ENCODE data around the gene AKAP12.

AKAP12 gene

DNA sequence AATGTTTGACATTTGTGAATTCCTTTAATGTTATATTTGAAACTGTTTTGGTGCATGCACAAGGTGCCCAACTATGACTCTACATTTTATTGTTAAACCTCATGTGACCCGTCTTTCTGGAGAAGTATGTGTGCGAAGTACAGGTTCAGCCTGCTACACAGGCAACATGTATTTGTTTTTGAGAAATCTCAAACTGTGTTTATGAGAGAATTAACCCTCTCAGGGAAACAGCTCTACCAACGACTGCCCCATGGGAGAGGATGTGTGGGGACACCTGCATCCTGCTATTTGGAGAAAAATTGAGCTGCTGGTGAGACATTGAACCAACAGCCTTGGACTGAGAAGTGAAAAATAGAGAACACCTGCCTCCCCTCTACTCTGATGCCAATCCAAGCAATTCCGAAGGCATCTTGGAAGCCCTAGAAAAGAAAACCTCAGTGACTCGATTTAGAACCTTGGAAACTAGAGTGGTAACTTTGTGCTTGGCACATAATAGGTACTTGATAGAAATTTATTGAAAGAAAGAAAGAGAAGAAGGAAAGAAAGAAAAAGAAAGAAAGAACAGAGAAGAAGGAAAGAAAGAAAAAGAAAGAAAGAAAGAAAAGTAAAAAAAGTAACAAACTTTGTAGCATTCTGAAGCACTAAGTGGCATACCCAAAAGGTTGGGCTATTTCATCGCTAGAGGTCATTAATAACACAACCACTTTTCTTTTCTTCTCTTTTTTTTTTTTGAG is 2.9 kb upstream of the AKAP12 start:
- DNase-seq = no peak

DNA sequence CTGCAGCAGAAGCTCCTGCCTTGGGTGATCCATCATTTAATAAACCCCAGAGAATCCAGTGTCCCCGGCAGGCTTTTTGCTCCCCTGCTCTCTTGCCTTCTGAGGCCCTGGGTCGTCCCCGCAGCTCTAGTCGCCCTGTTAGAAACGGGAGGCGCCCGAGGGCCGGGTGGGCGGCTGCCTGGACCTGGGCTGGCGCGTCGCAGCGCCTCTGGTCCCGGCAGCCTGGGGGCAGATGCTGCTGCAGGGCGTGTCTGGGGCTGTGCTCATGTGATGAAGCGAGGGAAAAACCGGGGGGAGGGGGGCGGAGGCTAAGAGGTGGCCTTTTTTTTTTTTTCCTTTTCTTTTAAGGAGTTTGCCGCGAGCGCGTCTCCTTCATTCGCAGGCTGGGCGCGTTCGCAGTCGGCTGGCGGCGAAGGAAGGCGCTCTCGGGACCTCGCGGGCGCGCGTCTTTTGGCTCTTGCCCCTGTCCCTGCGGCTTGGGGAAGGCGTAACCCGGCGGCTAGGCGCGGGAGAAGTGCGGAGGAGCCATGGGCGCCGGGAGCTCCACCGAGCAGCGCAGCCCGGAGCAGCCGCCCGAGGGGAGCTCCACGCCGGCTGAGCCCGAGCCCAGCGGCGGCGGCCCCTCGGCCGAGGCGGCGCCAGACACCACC is 394 bp downstream of the AKAP12 start:
- DNase-seq = peak; percentile 73

GRCh38 chr6:151240791-151241642 is 1.2 kb downstream of the AKAP12 start:
- DNase-seq = peak; percentile 43

DNA sequence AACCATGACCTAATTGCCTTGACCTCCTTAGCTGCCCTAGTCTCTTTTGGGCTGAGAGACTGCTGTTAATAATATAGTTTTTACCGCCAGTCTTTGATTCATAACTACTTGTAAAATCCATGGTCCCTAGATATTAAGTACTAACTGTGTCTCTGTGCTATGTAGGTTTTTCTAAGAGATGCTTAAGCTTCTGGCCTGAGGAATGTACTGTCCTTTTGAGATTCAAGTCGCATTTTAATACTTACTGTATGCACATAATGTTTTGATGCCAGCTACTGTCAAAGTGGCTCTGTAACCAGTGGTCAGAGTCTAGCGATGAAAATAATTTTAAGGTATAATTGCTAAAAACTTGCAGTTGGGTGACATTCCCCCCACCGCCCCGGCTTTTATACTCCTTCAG is 2.1 kb downstream of the AKAP12 start:
- no peak for DNase-seq

- DNase-seq = no peak
Observed at GRCh38 chr6:151242420-151242861, 2.7 kb downstream of the AKAP12 start.

GRCh38 chr6:151243481-151243880 is 3.7 kb downstream of the AKAP12 start:
- DNase-seq = no peak

GRCh38 chr6:151247490-151247889 is 7.7 kb downstream of the AKAP12 start:
- no peak for DNase-seq

- DNase-seq = no peak
Observed at GRCh38 chr6:151248295-151248694, 8.5 kb downstream of the AKAP12 start.

DNA sequence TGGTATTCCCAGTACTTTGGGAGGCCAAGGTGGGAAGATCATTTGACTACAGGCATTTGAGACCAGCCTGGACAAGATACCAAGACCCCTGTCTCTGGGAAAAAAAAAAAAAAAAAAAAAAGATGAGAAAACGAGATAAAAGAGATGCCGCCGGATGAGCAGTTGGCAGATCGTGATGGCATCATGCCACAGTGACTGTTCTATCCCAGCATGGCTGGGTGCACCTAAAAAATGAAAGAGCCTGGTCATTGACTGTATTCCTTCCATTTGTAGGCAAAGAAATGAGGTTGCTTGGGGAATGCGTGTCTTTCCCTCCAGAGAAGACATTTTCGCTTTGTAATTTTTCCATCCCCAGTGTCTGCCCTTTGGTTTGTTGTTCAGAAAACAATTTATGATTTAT is 12.9 kb downstream of the AKAP12 start:
- DNase-seq = no peak

GRCh38 chr6:151254451-151255081 is 14.8 kb downstream of the AKAP12 start:
- DNase-seq = no peak

DNA sequence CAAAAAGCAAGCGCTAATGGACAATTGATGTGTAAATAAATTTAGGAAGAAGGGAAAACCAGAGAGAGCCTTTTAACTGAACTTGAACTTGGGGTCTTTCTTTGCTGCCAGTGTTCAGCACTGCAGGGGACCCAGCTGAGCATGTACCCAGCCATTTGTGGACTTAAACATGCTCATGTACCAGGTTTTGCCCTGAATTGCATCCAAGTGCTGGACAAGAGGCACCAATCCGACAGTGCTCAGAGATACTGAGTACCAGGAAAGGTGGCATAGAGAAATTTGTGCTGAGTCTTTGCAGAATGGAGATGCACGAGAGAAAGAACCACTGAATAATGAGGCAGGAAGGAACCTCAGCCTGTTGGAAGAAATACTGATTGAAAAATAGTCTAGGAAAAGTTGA is 16.0 kb downstream of the AKAP12 start:
- no peak for DNase-seq

DNA sequence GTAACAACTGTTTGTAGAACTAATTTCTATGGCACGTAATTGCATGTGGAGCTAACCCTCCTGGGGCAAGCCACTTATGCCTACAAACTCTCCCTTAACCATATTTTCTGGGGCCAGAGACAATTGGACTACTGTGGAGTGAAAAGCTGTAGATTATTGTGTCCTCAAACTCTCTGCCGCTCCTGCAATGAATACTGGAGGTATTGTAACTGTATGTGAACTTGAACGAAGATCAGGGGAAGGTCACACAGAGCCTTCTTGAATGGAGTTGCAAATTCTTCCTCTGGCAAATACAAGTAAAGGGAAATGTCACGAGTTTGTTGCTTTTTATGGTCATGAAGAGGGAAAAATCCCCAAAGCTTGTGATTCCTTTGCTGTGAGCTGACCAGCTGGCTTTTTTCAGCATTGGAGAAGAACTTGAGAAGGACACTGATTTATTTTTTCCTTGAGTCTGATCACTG is 18.2 kb downstream of the AKAP12 start:
- no peak for DNase-seq

DNA sequence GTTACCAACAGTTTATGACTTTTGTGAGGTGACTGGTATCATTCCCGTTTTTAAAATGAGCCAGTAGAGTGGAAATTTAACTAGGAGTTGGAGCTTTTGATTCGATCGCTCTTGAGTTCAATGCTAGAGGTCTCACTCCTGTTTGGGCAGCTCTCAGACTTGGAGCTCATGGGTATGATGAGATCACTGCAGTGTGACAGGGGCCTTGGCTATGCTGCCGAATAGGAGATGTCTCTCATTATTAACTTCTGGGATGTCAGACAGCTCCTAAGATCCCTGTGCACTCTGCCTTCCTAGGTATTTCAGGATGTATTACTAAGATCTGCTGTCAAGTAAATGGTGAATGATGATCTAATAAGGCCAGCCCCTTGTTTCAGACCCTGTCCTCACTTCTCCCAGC is 20.4 kb downstream of the AKAP12 start:
- DNase-seq = no peak

DNA sequence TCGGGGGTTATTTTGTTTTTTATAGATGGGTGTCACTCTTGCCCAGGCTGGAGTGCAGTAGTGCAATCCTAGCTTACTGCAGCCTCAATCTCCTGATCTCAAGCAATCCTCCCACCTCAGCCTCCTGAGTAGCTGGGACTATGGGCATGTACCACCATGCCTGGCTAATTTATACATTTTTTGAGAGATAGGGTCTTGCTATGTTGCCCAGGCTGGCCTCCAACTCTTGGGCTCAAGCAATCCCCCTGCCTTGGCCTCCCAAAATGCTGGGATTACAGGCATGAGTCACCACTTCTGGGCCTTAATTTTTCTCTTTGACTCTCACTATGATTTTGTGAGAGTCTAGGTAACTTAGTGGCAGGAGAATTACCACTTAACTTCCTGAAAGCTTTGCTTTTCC is 23.3 kb downstream of the AKAP12 start:
- DNase-seq = no peak

GRCh38 chr6:151263967-151264366 is 24.2 kb downstream of the AKAP12 start:
- DNase-seq = no peak

GRCh38 chr6:151265282-151265681 is 25.5 kb downstream of the AKAP12 start:
- DNase-seq = no peak

GRCh38 chr6:151269321-151269995 is 29.7 kb downstream of the AKAP12 start:
- DNase-seq = no peak

GRCh38 chr6:151275121-151275520 is 35.4 kb downstream of the AKAP12 start:
- no peak for DNase-seq

DNA sequence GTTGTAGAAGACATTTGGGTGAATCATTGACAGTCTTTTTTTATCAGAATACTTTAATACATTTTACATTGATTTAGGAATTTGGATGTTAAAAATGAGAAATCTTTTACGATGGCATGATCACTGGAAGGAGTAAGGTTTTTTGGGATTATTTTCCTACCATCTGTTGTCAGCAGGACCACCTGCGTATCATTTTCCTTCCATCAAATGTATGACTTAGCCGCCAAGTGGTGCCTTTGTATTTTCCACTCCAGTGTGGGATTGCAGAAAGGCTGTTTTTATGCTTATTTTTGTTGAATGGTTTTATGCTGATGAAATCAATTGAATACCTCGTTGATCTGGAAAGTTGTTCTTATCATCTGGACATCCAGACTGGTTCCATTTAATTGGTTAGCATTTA is 35.8 kb downstream of the AKAP12 start:
- no peak for DNase-seq

DNA sequence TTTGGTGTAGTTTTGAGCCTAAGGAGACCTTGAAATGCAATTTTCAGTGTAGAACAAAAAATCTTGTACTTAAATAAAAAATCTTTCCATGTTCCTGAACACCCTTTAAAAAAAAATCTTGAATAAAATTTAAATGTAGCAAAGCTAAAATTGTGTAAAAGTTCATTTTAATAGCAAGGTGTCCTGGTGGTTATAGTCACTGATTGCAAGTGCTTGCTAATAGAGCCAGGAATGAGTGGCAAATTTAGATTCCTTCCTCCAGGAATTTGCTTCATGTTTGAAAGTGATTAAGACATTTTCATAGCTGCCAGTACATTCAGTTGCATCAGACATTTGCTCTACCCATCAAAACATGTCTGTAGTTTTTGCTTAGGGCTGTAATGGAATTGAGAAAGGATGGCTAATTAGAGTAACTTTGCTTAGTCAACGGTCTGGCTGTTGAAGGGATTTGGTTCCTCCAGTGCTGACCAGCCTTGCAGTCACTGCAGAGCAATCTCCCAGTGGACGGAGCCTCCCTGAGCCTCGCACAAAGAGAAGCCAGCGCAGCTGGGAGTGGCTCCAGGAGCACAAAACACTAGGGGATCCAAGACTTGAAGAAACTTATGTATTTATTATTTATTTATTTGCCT is 36.5 kb downstream of the AKAP12 start:
- DNase-seq = no peak

- no peak for DNase-seq
Observed at GRCh38 chr6:151279891-151280290, 40.1 kb downstream of the AKAP12 start.

GRCh38 chr6:151280859-151281258 is 41.1 kb downstream of the AKAP12 start:
- no peak for DNase-seq

All from stimulated activated CD8-positive, alpha-beta memory T cell treated with anti-CD3 and anti-CD28 coated beads, Interleukin-4, amount 100 ng/mL, for 48 hours (primary cell).